22Rv1 (cell line): ENCODE results near the gene GPR150.

ENCODE experiments used
- H3K27ac ChIP-seq: fragments of 450-650 bp; 2 replicates; pipeline ENCODE4 v1.5.1; 2017
- CTCF ChIP-seq: fragments of 450-650 bp; IDR thresholded peaks from 2 replicates; pipeline ENCODE4 v1.5.1; 2017; ENCODE audit warnings: mild to moderate bottlenecking
- ZFX ChIP-seq: fragments of 450-650 bp; IDR thresholded peaks from 2 replicates; pipeline ENCODE4 v1.6.1; 2017; ENCODE audit warnings: antibody characterized with exemption, borderline replicate concordance

The GPR150 gene

GRCh38 chr5:95613514-95613913 lies 6.4 kb upstream of the GPR150 start:
- TF ChIP-seq CTCF (no peak), ZFX (no peak)
- no peak overlapping the region for H3K27ac ChIP-seq

GRCh38 chr5:95615164-95615467 lies 4.8 kb upstream of the GPR150 start:
- no peak for TF ChIP-seq ZFX
- TF ChIP-seq CTCF: no peak
- H3K27ac ChIP-seq: no peak overlapping the region

GRCh38 chr5:95617057-95617456 lies 2.8 kb upstream of the GPR150 start:
- no peak for TF ChIP-seq ZFX
- no peak for TF ChIP-seq CTCF
- H3K27ac ChIP-seq: no peak overlapping the region

GRCh38 chr5:95619096-95619495 lies 791 bp upstream of the GPR150 start:
- no peak overlapping the region for H3K27ac ChIP-seq
- TF ChIP-seq ZFX: no peak

- H3K27ac ChIP-seq: no peak overlapping the region
- no peak for TF ChIP-seq ZFX
- no peak for TF ChIP-seq CTCF
These were observed 315 bp upstream of the GPR150 start for GRCh38 chr5:95619514-95620029.

- no peak overlapping the region for H3K27ac ChIP-seq
- TF ChIP-seq ZFX (no peak), CTCF (no peak; the same call in 1 of the 2 replicates)
These were observed 1.3 kb downstream of the GPR150 start for GRCh38 chr5:95620870-95621838.

- TF ChIP-seq CTCF: no peak
- no peak for TF ChIP-seq ZFX
- H3K27ac ChIP-seq: no peak overlapping the region
These were observed 2.1 kb downstream of the GPR150 start for GRCh38 chr5:95621839-95622629.
